Cardiac fibroblast (primary cell): ENCODE results near the gene BRD9.

Source experiments
- DNase-seq, 2 donors: peaks; one replicate each; pipeline versions ENCODE4 v3.0.0 to v3.0.0-alpha.2; 2010; ENCODE audit warnings: low read depth in 2 of 2
- H3K4me3 ChIP-seq, 2 donors: replicated peaks in 1 of 2; 1 replicate in 1 of 2; 2 replicates in 1 of 2; pipeline ENCODE4 v1.5.1; 2011; ENCODE audit warnings: low read depth in 2 of 2, low read length in 2 of 2, mild to moderate bottlenecking in 2 of 2, moderate library complexity in 1 of 2
- TF ChIP-seq, protein P1 (sequence below): IDR thresholded peaks from one replicate; pipeline ENCODE4 v1.5.1; 2011; ENCODE audit warnings: low read depth, mild to moderate bottlenecking, low read length, inconsistent platforms

The BRD9 gene

GRCh38 chr5:888638-889035, 4.0 kb downstream of the BRD9 start:
- H3K4me3 ChIP-seq: no peak overlapping the region
- TF ChIP-seq, protein P1, sequence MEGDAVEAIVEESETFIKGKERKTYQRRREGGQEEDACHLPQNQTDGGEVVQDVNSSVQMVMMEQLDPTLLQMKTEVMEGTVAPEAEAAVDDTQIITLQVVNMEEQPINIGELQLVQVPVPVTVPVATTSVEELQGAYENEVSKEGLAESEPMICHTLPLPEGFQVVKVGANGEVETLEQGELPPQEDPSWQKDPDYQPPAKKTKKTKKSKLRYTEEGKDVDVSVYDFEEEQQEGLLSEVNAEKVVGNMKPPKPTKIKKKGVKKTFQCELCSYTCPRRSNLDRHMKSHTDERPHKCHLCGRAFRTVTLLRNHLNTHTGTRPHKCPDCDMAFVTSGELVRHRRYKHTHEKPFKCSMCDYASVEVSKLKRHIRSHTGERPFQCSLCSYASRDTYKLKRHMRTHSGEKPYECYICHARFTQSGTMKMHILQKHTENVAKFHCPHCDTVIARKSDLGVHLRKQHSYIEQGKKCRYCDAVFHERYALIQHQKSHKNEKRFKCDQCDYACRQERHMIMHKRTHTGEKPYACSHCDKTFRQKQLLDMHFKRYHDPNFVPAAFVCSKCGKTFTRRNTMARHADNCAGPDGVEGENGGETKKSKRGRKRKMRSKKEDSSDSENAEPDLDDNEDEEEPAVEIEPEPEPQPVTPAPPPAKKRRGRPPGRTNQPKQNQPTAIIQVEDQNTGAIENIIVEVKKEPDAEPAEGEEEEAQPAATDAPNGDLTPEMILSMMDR: no peak
- no peak for DNase-seq

DNA sequence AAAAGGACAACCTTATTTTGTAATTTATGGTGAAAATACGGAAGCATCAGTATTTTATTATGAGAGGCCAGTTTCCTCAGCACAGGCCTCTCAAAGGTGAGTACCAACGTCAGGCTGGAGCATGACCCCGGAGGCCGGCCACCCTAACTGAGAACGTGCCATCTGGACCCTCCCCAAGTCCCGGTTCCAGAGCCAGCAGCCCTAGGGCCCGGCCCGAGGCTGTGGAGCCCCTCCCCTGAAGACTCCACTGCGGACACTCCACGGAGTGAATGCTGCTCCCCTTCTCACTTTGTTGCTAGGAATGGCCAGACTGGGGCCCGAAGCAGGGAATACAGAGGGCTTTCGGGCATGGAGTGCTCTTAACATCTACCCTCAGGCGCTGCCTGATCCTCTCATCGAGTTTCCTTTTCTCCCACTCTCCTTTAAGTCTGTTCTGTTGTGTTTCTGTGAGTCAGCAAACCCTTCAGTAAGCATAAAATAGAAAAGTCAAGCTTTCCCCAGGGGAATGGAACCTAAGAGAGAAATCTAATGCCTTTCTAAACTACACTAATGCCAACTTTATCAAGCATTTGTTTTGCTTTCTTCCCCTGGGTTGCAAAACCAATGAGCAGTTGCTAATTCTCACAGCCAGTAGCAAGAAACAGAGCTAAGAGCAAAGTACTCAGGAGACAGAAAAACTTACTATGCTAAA, 4.5 kb downstream of the BRD9 start:
- peak; percentile 35 to 38 for DNase-seq
- TF ChIP-seq, protein P1: no peak
- no peak overlapping the region for H3K4me3 ChIP-seq

DNA sequence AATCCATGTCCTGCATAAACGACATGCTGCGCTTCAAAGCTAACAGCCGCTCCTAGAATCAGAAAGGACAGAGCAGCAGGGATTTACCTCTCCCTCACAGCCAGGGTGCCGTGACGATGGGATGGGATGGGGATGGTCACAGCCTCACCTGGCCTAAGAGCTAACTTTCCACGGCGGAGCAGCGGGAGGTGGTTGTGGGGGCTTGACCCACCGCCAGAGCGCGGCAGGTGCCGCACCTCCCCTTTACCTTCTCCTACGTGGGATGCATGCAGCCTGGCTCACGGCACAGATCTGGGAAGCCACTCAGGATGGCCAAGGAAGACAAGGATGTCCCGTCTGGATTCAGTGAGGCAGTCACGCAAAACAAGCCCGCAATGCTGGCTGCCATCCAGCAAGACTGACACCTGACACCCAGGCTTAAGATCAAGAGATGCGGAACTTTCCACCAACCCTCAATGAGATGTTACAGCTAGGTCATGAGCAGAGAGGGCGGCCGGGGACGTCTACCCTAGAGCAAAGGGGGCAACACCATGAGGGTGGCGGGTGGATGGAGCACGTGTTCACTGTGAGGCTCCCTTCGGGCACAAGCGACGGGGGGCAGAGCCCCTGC, 5.8 kb downstream of the BRD9 start:
- H3K4me3 ChIP-seq: no peak overlapping the region
- no peak for DNase-seq
- TF ChIP-seq, protein P1: no peak

- no peak for DNase-seq
- no peak overlapping the region for H3K4me3 ChIP-seq
- TF ChIP-seq, protein P1: no peak
Observed at GRCh38 chr5:886036-886435, 6.6 kb downstream of the BRD9 start.

DNA sequence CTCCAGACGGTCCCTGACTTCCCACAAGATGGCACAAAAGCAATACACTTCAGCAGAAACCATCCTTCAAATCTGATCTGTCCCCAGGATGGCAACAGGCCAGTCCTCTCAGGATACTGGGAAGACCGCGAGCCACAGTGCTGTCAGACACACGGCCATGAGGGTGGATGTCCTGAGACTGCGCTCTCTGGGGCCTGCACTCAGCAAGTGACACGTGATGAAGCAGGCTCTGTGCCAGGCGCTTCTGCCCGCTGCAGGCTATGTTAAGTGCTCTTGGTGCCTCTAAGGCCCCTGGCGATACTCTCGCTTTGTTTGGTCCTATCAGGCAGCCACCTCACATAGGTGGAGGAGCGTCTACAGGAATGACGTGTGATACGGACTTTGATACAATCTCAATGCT, 7.1 kb downstream of the BRD9 start:
- no peak overlapping the region for H3K4me3 ChIP-seq
- DNase-seq: no peak
- TF ChIP-seq, protein P1: no peak

- TF ChIP-seq, protein P1: no peak
- DNase-seq: no peak
- no peak overlapping the region for H3K4me3 ChIP-seq
Observed at GRCh38 chr5:885127-885442, 7.5 kb downstream of the BRD9 start.
